ENCODE measurements around the gene MICU1. TPM values are rescaled to one million over a fixed set of nuclear protein-coding genes. Genes with fewer than 3 reads are reported as not detected.
A peak's percentile ranks its signal among the peaks of the same experiment; 100 is the strongest.

Gene MICU1
- total RNA-seq, 4 donors from 2014 or later, result 25.1 to 41.1 (median 34.9) TPM

GRCh38 chr10:72338180-72338579 is 287.7 kb downstream of the MICU1 start:
- Histone ChIP-seq H3K27me3 (no peaks in the 10 kb centered on the region), H3K4me3 (no peak overlapping the region), H3K27ac (no peak overlapping the region), H3K4me1 (peaks cover 20 to 46% (median 27%) of the 10 kb centered on the region in 4 donors), H3K36me3 (peaks cover 0 to 30% (median 8%) of the 10 kb centered on the region in 4 donors), H3K9me3 (no peaks in the 10 kb centered on the region)
- in situ Hi-C loops (cut with MboI; ENCODE audit: low pct_ligation_motif_present in 1 of 4, low pct_unique_long_range_greater_than_20kb in 1 of 4, low sequenced_read_pairs in 3 of 4) (loop anchor here (10.0 to 25.0 kb wide), 7 partner anchors 93 to 451 kb away; partner anchors contain the start of genes ANAPC16 (in 1 of the 4) and ASCC1 (in 1 of the 4)), intact Hi-C loops (cut with DNase I; ENCODE audit: low total_unique reads) (loop anchor here (5.0 kb wide), 2 partner anchors 66 to 121 kb away; partner anchors contain the start of genes ANAPC16, ASCC1 and DDIT4)
- 80 to 82% methylated on average over 2 to 7 of the region's 7 CpGs for WGBS, 2 donors (ENCODE audit: low coverage in 1 of 2)
- TF ChIP-seq EP300 (IDR thresholded peaks at IDR 0.05; ENCODE audit: low read depth), result no peak
- DNase-seq, result no peak

- H3K36me3 ChIP-seq, result peaks cover 0 to 27% (median 8%) of the 10 kb centered on the region in 4 donors
- no peak overlapping the region for H3K4me3 ChIP-seq
- no peaks in the 10 kb centered on the region for H3K9me3 ChIP-seq
- 87 to 93% methylated on average over 7 to 9 of the region's 9 CpGs for WGBS, 2 donors (ENCODE audit: low coverage in 1 of 2)
- no peak overlapping the region for H3K27ac ChIP-seq
- intact Hi-C loops (cut with DNase I; ENCODE audit: low total_unique reads), result loop anchor here (5.0 kb wide), 2 partner anchors 65 to 120 kb away; partner anchors contain the start of genes ANAPC16, ASCC1 and DDIT4
- TF ChIP-seq POLR2AphosphoS5 (IDR thresholded peaks at IDR 0.05) (no peak), CTCF (IDR thresholded peaks at IDR 0.05) (no peak), EP300 (IDR thresholded peaks at IDR 0.05; ENCODE audit: low read depth) (no peak), POLR2A (IDR thresholded peaks at IDR 0.05) (no peak)
- in situ Hi-C loops (cut with MboI; ENCODE audit: low pct_ligation_motif_present in 1 of 4, low pct_unique_long_range_greater_than_20kb in 1 of 4, low sequenced_read_pairs in 3 of 4), result loop anchor here (10.0 to 25.0 kb wide), 7 partner anchors 93 to 450 kb away; partner anchors contain the start of genes ANAPC16 (in 1 of the 4) and ASCC1 (in 1 of the 4)
- no peaks in the 10 kb centered on the region for H3K27me3 ChIP-seq
- no peak for DNase-seq
- H3K4me1 ChIP-seq, result peaks cover 20 to 47% (median 27%) of the 10 kb centered on the region in 4 donors
These were observed 288.2 kb downstream of the MICU1 start for GRCh38 chr10:72337722-72338121.

GRCh38 chr10:72337039-72337629 is 288.7 kb downstream of the MICU1 start:
- DNase-seq, result peak; percentile 86
- intact Hi-C loops (cut with DNase I; ENCODE audit: low total_unique reads) (loop anchor here (5.0 kb wide), 2 partner anchors 65 to 120 kb away; partner anchors contain the start of genes ANAPC16, ASCC1 and DDIT4), in situ Hi-C loops (cut with MboI; ENCODE audit: low pct_ligation_motif_present in 1 of 4, low pct_unique_long_range_greater_than_20kb in 1 of 4, low sequenced_read_pairs in 3 of 4) (loop anchor here (10.0 to 25.0 kb wide), 7 partner anchors 92 to 450 kb away; partner anchors contain the start of genes ANAPC16 (in 1 of the 4) and ASCC1 (in 1 of the 4))
- Histone ChIP-seq H3K27ac (peak overlapping the region; percentile 80 to 86 (median 82)), H3K9me3 (no peaks in the 10 kb centered on the region), H3K4me1 (peaks cover 25 to 53% (median 33%) of the 10 kb centered on the region in 4 donors), H3K4me3 (no peak overlapping the region), H3K27me3 (no peaks in the 10 kb centered on the region), H3K36me3 (peaks cover 0 to 27% (median 8%) of the 10 kb centered on the region in 4 donors)
- WGBS, 2 donors (ENCODE audit: low coverage in 1 of 2), result 41 to 83% methylated on average over 1 to 5 of the region's 5 CpGs
- TF ChIP-seq EP300 (IDR thresholded peaks at IDR 0.05; ENCODE audit: low read depth) (no peak), CTCF (IDR thresholded peaks at IDR 0.05) (peak; percentile 93 to 97 (median 95)), POLR2AphosphoS5 (IDR thresholded peaks at IDR 0.05) (peak in 2 of 3 donors; percentile 16 to 26)

- intact Hi-C loops (cut with DNase I; ENCODE audit: low total_unique reads) (loop anchor here (5.0 kb wide), 2 partner anchors 64 to 119 kb away; partner anchors contain the start of genes ANAPC16, ASCC1 and DDIT4), in situ Hi-C loops (cut with MboI; ENCODE audit: low pct_ligation_motif_present in 1 of 4, low pct_unique_long_range_greater_than_20kb in 1 of 4, low sequenced_read_pairs in 3 of 4) (loop anchor here (10.0 to 25.0 kb wide), 7 partner anchors 92 to 449 kb away; partner anchors contain the start of genes ANAPC16 (in 1 of the 4) and ASCC1 (in 1 of the 4))
- WGBS, 2 donors (ENCODE audit: low coverage in 1 of 2), result 91% methylated on average over 18 of the region's 18 CpGs; no CpG with 5 or more reads in 1 of the 2 donors
- peak overlapping the region; percentile 80 to 86 (median 82) for H3K27ac ChIP-seq
- DNase-seq, result no peak
- H3K4me3 ChIP-seq, result no peak overlapping the region
- H3K4me1 ChIP-seq, result peaks cover 31 to 60% (median 40%) of the 10 kb centered on the region in 4 donors
- no peak for TF ChIP-seq POLR2A (IDR thresholded peaks at IDR 0.05)
- TF ChIP-seq EP300 (IDR thresholded peaks at IDR 0.05; ENCODE audit: low read depth), result no peak
- TF ChIP-seq CTCF (IDR thresholded peaks at IDR 0.05), result no peak
- no peak for TF ChIP-seq POLR2AphosphoS5 (IDR thresholded peaks at IDR 0.05)
- H3K36me3 ChIP-seq, result peaks cover 0 to 27% (median 8%) of the 10 kb centered on the region in 4 donors
- no peaks in the 10 kb centered on the region for H3K9me3 ChIP-seq
- H3K27me3 ChIP-seq, result no peaks in the 10 kb centered on the region
These were observed 289.4 kb downstream of the MICU1 start for GRCh38 chr10:72336259-72337038.

Measured in transverse colon (tissue), 4 donors.